22Rv1 (cell line): Measurements from ENCODE around the gene COL18A1.
"Not testable (repeated sequence)": the region's sequence is repeated elsewhere in the genome, so short reads cannot be mapped to it uniquely, and the experiment has no call there.

Experiments
- CTCF ChIP-seq: fragments of 450-650 bp; IDR thresholded peaks from 2 replicates; pipeline ENCODE4 v1.5.1; 2017; ENCODE audit warnings: mild to moderate bottlenecking
- ZFX ChIP-seq: fragments of 450-650 bp; IDR thresholded peaks from 2 replicates; pipeline ENCODE4 v1.6.1; 2017; ENCODE audit warnings: antibody characterized with exemption, borderline replicate concordance

- not testable (repeated sequence) for TF ChIP-seq CTCF, ZFX
Measured at GRCh38 chr21:45442686-45443594, 38.0 kb downstream of the COL18A1 start.
